GM19099 (cell line): Measurements from ENCODE around the gene NUDT5.

ENCODE experiments used
- POLR2A ChIP-seq: IDR thresholded peaks from 3 replicates; pipeline ENCODE4 v1.6.1; 2011; ENCODE audit warnings: low read depth; ENCODE audit not compliant: insufficient read length; ENCODE audit errors: extremely low read depth

The NUDT5 gene

GRCh38 chr10:12184165-12184564, 11.5 kb downstream of the NUDT5 start:
- TF ChIP-seq POLR2A = no peak

GRCh38 chr10:12181065-12181775, 14.5 kb downstream of the NUDT5 start:
- no peak for TF ChIP-seq POLR2A

GRCh38 chr10:12180221-12180974, 15.3 kb downstream of the NUDT5 start:
- TF ChIP-seq POLR2A = no peak

GRCh38 chr10:12179606-12180170, 16.0 kb downstream of the NUDT5 start:
- TF ChIP-seq POLR2A = no peak

GRCh38 chr10:12177642-12178041, 18.0 kb downstream of the NUDT5 start:
- no peak for TF ChIP-seq POLR2A

- no peak for TF ChIP-seq POLR2A
These were observed 29.5 kb downstream of the NUDT5 start for GRCh38 chr10:12165999-12166775.

- TF ChIP-seq POLR2A = no peak
These were observed 30.7 kb downstream of the NUDT5 start for GRCh38 chr10:12165036-12165435.

- TF ChIP-seq POLR2A = no peak
These were observed 31.6 kb downstream of the NUDT5 start for GRCh38 chr10:12164085-12164484.

GRCh38 chr10:12162927-12163326, 32.8 kb downstream of the NUDT5 start:
- TF ChIP-seq POLR2A = no peak

GRCh38 chr10:12160664-12161063, 35.0 kb downstream of the NUDT5 start:
- TF ChIP-seq POLR2A = no peak

GRCh38 chr10:12158111-12158510, 37.6 kb downstream of the NUDT5 start:
- TF ChIP-seq POLR2A = no peak

- TF ChIP-seq POLR2A = no peak
These were observed 39.1 kb downstream of the NUDT5 start for GRCh38 chr10:12156367-12157123.

- no peak for TF ChIP-seq POLR2A
These were observed 41.2 kb downstream of the NUDT5 start for GRCh38 chr10:12154516-12154915.

GRCh38 chr10:12150163-12150562, 45.5 kb downstream of the NUDT5 start:
- TF ChIP-seq POLR2A = no peak
